Activated T-helper 1 cell treated with anti-CD3 and anti-CD28 coated beads, Interleukin-12 subunit alpha, Interleukin-12 subunit beta, Interleukin-2, Interleukin-4 antibody, amounts not matched to agents 30 ng/mL and 10 ng/mL and 1 ng/mL, durations not matched to agents 14 hours and 24 hours and 36 hours (primary cell): ENCODE measurements around the gene KPRP. TPM values are rescaled to one million over a fixed set of nuclear protein-coding genes. Genes with fewer than 3 reads are reported as not detected.

Source experiments
- DNase-seq: peaks from one replicate; pipeline ENCODE4 v3.0.0; 2021; ENCODE audit warnings: low spot score
- H3K27ac Mint-ChIP-seq: one replicate; pipeline ENCODE4 v1.8.0; 2021; ENCODE audit warnings: mild to moderate bottlenecking, mixed read lengths
- H3K27me3 Mint-ChIP-seq: one replicate; pipeline ENCODE4 v1.8.0; 2022; ENCODE audit warnings: mild to moderate bottlenecking, moderate library complexity, mixed read lengths; ENCODE audit not compliant: insufficient read depth
- H3K36me3 Mint-ChIP-seq: one replicate; pipeline ENCODE4 v1.8.0; 2021; ENCODE audit warnings: low read depth, mixed read lengths
- H3K4me1 Mint-ChIP-seq: one replicate; pipeline ENCODE4 v1.8.0; 2021; ENCODE audit warnings: low read depth, mixed read lengths
- H3K4me3 Mint-ChIP-seq: one replicate; pipeline ENCODE4 v1.8.0; 2021; ENCODE audit warnings: mild to moderate bottlenecking, moderate library complexity, mixed read lengths
- H3K9me3 Mint-ChIP-seq: one replicate; pipeline ENCODE4 v1.8.0; 2021; ENCODE audit warnings: mixed read lengths
- intact Hi-C: fragments of 100-400 bp; cut with micrococcal nuclease; formaldehyde crosslinking; loops from one replicate; pipeline ENCODE4 v1.15.1; 2024
- total RNA-seq: library from RNA; stranded (reverse); gene quantifications from 2 replicates; pipeline ENCODE4 v1.2.3, GENCODE V29; 2022

KPRP gene
- not detected in 2 replicates for total RNA-seq

GRCh38 chr1:152757747-152758146 lies at the start of gene KPRP:
TSS of gene KPRP (plus strand) at chr1:152758025. CDS start at chr1:152759589, 1,564 bp downstream.
- intact Hi-C loops: no loop called here
- Mint-ChIP-seq H3K4me3 (no peak within 1 kb of the TSS), H3K27me3 (no peaks in the 10 kb centered on the region), H3K36me3 (no peaks in the 10 kb centered on the region), H3K27ac (no peak within 1 kb of the TSS), H3K9me3 (no peaks in the 10 kb centered on the region), H3K4me1 (no peaks in the 10 kb centered on the region)
- no peak for DNase-seq

DNA sequence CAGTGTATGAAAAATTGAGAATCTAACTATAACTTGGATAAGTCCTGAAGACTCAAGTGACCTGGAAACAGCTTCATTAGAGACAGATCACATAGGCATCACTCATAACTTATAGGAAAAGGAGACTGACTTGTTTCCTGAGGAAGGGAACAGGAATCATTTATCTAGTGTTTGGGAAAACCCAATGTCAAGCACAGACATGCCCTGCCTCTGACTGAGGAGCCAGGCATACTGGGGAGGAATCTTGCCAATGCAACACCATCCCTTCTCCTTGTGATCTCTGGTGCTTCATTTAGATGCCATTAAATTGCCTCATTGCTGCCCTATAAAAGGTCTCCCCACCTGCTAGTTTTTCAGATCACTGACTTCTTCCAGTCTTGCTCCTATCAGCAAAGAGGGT lies 39.6 kb upstream of the KPRP start:
- H3K4me1 Mint-ChIP-seq: no peaks in the 10 kb centered on the region
- no peaks in the 10 kb centered on the region for H3K27me3 Mint-ChIP-seq
- no peak overlapping the region for H3K27ac Mint-ChIP-seq
- H3K36me3 Mint-ChIP-seq: no peaks in the 10 kb centered on the region
- DNase-seq: no peak
- intact Hi-C loops: no loop called here
- H3K9me3 Mint-ChIP-seq: no peaks in the 10 kb centered on the region
- H3K4me3 Mint-ChIP-seq: no peak overlapping the region

- H3K4me3 Mint-ChIP-seq: no peak overlapping the region
- H3K36me3 Mint-ChIP-seq: no peaks in the 10 kb centered on the region
- H3K9me3 Mint-ChIP-seq: no peaks in the 10 kb centered on the region
- H3K27me3 Mint-ChIP-seq: peaks cover 2% of the 10 kb centered on the region
- H3K27ac Mint-ChIP-seq: no peak overlapping the region
- no peak for DNase-seq
- no peaks in the 10 kb centered on the region for H3K4me1 Mint-ChIP-seq
- intact Hi-C loops: no loop called here
Measured at GRCh38 chr1:152725261-152725660, 32.6 kb upstream of the KPRP start.

DNA sequence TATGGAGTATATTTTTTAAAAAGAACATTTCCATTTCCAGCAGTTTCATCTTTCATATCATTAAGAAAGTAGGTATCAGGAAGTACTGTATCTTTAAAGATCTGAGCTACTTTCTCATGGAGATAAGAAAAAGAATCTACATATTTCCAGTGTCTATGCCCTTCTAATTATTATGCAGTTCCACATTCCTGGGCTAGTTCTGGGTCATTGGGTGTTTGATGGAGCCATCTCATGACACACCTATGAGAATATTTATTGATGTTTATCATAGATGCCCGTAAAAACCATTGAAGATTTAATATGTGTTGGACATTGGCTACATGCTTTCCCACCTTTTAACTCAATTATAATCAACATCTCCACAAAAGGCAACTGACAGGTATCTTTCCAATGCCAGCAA lies 28.8 kb upstream of the KPRP start:
- no peaks in the 10 kb centered on the region for H3K4me1 Mint-ChIP-seq
- no peaks in the 10 kb centered on the region for H3K9me3 Mint-ChIP-seq
- no peaks in the 10 kb centered on the region for H3K36me3 Mint-ChIP-seq
- intact Hi-C loops: no loop called here
- H3K27me3 Mint-ChIP-seq: peaks cover 2% of the 10 kb centered on the region
- no peak overlapping the region for H3K27ac Mint-ChIP-seq
- no peak overlapping the region for H3K4me3 Mint-ChIP-seq
- DNase-seq: no peak

DNA sequence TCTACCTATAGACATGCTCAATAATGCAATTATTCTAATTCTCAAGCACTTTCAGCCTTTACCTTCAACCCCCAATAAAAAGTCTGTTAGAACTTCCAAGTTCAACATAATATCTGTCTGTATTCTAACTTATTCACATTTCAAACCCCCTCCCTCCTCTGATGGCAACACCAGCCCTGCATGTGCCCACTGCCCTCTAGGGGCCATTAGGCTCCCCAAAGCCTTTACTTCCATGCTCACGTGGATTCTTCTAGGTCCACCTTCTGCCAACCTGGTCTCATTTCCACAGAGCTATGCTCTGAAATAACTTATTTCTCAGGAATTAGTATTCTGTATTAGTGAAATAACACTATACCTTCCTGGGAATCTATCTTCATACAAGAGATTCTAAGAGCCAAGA lies 22.2 kb upstream of the KPRP start:
- no peaks in the 10 kb centered on the region for H3K9me3 Mint-ChIP-seq
- no peaks in the 10 kb centered on the region for H3K36me3 Mint-ChIP-seq
- no peak overlapping the region for H3K4me3 Mint-ChIP-seq
- H3K4me1 Mint-ChIP-seq: no peaks in the 10 kb centered on the region
- no peak for DNase-seq
- intact Hi-C loops: no loop called here
- no peak overlapping the region for H3K27ac Mint-ChIP-seq
- H3K27me3 Mint-ChIP-seq: peaks cover 13% of the 10 kb centered on the region

DNA sequence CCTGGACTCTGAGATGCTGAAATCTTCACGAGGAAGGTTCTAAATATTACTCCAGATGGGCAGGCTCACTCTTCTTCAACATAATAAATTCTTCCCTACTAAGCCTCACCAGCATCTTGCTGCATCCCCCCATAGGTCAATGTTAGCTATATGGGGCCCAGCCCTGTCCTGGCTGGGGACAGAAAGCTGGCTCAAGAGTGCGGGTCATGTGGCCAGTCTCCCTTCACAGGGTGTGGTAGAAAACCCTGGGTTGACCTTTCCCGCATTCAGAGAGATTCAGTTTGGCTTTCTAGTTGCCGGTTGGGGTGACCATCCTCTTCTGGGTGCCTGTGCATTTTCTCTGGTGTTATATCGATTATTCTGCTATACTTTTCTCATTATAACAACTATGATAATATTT lies 19.8 kb upstream of the KPRP start:
- H3K27me3 Mint-ChIP-seq: peaks cover 13% of the 10 kb centered on the region
- no peaks in the 10 kb centered on the region for H3K4me1 Mint-ChIP-seq
- no peak overlapping the region for H3K4me3 Mint-ChIP-seq
- intact Hi-C loops: no loop called here
- H3K27ac Mint-ChIP-seq: no peak overlapping the region
- DNase-seq: no peak
- no peaks in the 10 kb centered on the region for H3K9me3 Mint-ChIP-seq
- no peaks in the 10 kb centered on the region for H3K36me3 Mint-ChIP-seq

DNA sequence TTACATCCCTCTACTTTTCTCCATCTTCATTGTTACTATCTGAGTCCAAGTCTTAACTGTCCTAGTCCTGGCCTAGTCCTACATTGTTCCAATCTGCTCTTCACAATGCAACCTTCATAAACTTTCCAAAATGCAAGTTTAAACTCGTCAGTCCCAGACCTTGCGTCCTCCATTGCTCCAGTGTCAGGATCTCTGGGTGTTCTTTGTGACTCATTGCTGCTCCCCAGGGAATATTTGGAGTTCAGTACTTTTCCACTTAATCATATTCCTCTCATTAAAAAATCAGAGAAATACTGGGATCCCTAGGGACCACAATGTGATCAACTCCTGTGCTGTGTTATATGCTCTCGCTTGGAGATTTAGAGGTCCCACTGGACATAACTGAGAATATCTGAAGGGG lies 18.0 kb upstream of the KPRP start:
- peaks cover 13% of the 10 kb centered on the region for H3K27me3 Mint-ChIP-seq
- intact Hi-C loops: no loop called here
- H3K4me1 Mint-ChIP-seq: no peaks in the 10 kb centered on the region
- no peak overlapping the region for H3K4me3 Mint-ChIP-seq
- no peaks in the 10 kb centered on the region for H3K36me3 Mint-ChIP-seq
- no peak overlapping the region for H3K27ac Mint-ChIP-seq
- DNase-seq: no peak
- no peaks in the 10 kb centered on the region for H3K9me3 Mint-ChIP-seq

GRCh38 chr1:152741656-152742055 lies 16.2 kb upstream of the KPRP start:
- no peak for DNase-seq
- no peaks in the 10 kb centered on the region for H3K4me1 Mint-ChIP-seq
- no peaks in the 10 kb centered on the region for H3K9me3 Mint-ChIP-seq
- H3K27ac Mint-ChIP-seq: no peak overlapping the region
- H3K27me3 Mint-ChIP-seq: peaks cover 18% of the 10 kb centered on the region
- intact Hi-C loops: no loop called here
- H3K36me3 Mint-ChIP-seq: no peaks in the 10 kb centered on the region
- no peak overlapping the region for H3K4me3 Mint-ChIP-seq

GRCh38 chr1:152743371-152744145 lies 14.3 kb upstream of the KPRP start:
- Mint-ChIP-seq H3K27ac (no peak overlapping the region), H3K9me3 (no peaks in the 10 kb centered on the region), H3K27me3 (peaks cover 12% of the 10 kb centered on the region), H3K36me3 (no peaks in the 10 kb centered on the region), H3K4me3 (no peak overlapping the region), H3K4me1 (no peaks in the 10 kb centered on the region)
- DNase-seq: no peak
- intact Hi-C loops: no loop called here

DNA sequence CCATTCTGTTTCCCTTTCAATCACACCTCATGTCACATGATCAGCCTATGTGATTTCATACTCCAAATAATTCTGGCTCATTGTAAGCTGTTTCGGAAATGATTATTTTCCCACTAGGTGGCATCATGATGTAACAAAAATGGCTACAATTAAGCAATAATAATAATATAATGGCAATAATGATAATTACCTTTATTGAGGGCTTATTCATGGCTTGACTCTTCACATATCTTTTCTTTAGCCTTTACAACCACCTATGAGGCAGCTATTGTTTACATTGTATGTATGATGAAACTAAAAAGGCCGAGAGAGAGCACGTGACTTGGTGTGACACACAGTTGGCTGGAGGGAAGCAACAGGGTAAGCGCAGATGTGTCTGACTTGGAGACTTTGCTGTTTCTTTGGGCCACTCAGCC lies 12.5 kb upstream of the KPRP start:
- Mint-ChIP-seq H3K27ac (no peak overlapping the region), H3K9me3 (no peaks in the 10 kb centered on the region), H3K27me3 (peaks cover 9% of the 10 kb centered on the region), H3K4me3 (no peak overlapping the region), H3K36me3 (no peaks in the 10 kb centered on the region), H3K4me1 (no peaks in the 10 kb centered on the region)
- DNase-seq: no peak
- intact Hi-C loops: no loop called here

DNA sequence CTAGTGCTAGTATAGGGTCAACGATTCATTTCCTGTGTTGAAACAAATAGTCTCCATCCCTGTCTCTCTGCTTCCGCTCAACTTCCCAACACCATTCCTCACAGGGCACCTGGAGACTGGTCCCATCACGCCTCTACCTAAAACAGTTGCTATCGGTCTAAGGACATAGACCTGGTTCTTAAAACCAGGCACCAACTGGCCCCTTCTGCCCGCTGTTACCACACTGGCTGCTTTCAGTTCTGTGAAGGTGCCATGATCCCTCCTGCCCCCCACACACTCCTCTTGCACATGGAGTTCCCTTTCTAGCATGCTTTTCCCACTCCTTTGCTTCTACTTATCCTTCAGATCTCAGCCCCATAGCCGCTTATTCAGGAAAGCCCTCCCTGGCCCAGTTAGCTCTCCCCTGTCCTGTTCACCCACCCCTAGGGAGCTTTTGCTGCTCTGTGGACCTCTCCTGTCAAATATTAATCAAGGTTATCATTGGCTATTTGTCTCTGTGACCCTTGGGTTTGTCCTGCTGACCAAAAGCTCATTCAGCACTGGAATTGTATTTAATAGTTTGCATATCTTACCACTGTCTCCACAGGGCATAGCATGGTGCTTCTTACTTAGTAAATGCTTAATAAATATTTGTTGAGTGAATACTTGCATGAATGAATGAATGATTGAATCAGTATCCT lies 11.9 kb upstream of the KPRP start:
- Mint-ChIP-seq H3K9me3 (no peaks in the 10 kb centered on the region), H3K27ac (no peak overlapping the region), H3K27me3 (peaks cover 9% of the 10 kb centered on the region), H3K4me3 (no peak overlapping the region), H3K4me1 (no peaks in the 10 kb centered on the region), H3K36me3 (no peaks in the 10 kb centered on the region)
- DNase-seq: no peak
- intact Hi-C loops: no loop called here

- H3K27ac Mint-ChIP-seq: no peak overlapping the region
- H3K27me3 Mint-ChIP-seq: peaks cover 9% of the 10 kb centered on the region
- no peaks in the 10 kb centered on the region for H3K9me3 Mint-ChIP-seq
- H3K4me3 Mint-ChIP-seq: no peak overlapping the region
- intact Hi-C loops: no loop called here
- H3K4me1 Mint-ChIP-seq: peaks cover 4% of the 10 kb centered on the region
- DNase-seq: no peak
- no peaks in the 10 kb centered on the region for H3K36me3 Mint-ChIP-seq
Measured at GRCh38 chr1:152747831-152748230, 10.0 kb upstream of the KPRP start.

- Mint-ChIP-seq H3K36me3 (no peaks in the 10 kb centered on the region), H3K4me3 (no peak overlapping the region), H3K4me1 (peaks cover 4% of the 10 kb centered on the region), H3K9me3 (no peaks in the 10 kb centered on the region), H3K27me3 (peaks cover 2% of the 10 kb centered on the region), H3K27ac (no peak overlapping the region)
- no peak for DNase-seq
- intact Hi-C loops: no loop called here
Measured at GRCh38 chr1:152752225-152752624, 5.6 kb upstream of the KPRP start.
